ENCODE measurements around the gene PRKCE.

PRKCE gene

DNA sequence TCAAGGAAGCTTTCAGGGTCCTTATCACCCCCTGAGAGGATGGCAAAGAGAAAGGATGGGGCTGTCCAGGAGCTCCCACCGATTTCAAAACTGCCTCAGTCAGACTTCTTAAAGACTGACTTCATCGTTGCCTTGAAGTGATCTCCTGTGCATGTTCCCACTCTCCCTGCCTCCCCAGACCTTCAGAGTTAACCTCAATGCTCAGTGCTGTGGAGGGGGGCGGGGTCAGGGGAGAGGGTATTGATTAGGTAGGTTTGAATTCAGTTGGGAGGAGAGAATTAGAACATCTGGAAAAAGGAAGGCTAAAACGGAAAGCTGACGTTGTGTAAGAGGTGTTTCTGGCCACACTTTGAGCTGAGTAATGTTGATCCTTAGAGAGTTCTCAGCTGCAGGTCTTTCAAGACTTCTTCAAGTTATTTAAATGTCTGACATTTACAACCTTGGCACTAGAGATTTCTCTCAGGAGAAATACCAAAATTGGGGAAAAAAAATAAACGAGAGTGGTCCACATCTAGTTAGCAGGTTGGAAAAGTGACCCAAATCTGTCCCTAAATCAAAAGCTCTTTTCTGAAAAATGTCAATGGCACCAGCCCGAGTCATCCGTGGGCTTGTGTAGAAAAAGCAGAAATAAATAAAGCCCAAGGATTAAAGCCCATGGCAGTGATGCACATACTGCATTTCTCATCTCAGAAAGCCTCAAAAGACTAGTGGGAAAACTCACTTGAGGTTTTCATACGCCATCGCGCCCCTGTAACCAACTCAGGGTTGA is 511.0 kb downstream of the PRKCE start:
- Mint-ChIP-seq H3K9me3 (no peaks in the 10 kb centered on the region), H3K4me1 (peaks cover 46% of the 10 kb centered on the region), H3K4me3 (no peak overlapping the region)

DNA sequence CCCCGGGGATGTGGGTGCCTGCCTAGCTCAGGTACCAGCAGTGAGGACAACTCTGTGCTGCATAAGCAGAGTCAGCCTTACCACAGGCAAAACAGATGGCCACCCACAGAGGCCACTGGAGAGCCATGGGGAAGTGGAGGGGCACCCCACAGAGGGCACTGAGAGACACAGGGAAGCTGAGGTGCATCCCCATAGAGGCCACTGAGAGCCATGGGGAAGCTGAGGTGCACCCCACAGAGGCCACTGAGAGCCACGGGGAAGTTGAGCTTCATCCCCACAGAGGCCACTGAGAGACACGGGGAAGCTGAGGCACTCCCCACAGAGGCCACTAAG is 511.6 kb downstream of the PRKCE start:
- H3K27me3 Mint-ChIP-seq (ENCODE audit: low read depth): no peaks in the 10 kb centered on the region
- H3K36me3 Mint-ChIP-seq (ENCODE audit: low read depth): peaks cover 4% of the 10 kb centered on the region
- H3K4me3 Mint-ChIP-seq: no peak overlapping the region
- H3K27ac Mint-ChIP-seq: peak overlapping the region in 1 of 3 experiments; percentile 18
- TF ChIP-seq, protein P1, sequence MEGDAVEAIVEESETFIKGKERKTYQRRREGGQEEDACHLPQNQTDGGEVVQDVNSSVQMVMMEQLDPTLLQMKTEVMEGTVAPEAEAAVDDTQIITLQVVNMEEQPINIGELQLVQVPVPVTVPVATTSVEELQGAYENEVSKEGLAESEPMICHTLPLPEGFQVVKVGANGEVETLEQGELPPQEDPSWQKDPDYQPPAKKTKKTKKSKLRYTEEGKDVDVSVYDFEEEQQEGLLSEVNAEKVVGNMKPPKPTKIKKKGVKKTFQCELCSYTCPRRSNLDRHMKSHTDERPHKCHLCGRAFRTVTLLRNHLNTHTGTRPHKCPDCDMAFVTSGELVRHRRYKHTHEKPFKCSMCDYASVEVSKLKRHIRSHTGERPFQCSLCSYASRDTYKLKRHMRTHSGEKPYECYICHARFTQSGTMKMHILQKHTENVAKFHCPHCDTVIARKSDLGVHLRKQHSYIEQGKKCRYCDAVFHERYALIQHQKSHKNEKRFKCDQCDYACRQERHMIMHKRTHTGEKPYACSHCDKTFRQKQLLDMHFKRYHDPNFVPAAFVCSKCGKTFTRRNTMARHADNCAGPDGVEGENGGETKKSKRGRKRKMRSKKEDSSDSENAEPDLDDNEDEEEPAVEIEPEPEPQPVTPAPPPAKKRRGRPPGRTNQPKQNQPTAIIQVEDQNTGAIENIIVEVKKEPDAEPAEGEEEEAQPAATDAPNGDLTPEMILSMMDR (IDR thresholded peaks at IDR 0.05; ENCODE audit: unreplicated experiment in 3 of 3): no peak
- H3K9me3 Mint-ChIP-seq: no peaks in the 10 kb centered on the region
- H3K4me1 Mint-ChIP-seq: peaks cover 42% of the 10 kb centered on the region

More for the DNA sequence above, 511.0 kb downstream of the PRKCE start:
- TF ChIP-seq, protein P1 (IDR thresholded peaks at IDR 0.05; ENCODE audit: unreplicated experiment in 3 of 3): no peak
- peak overlapping the region in 2 of 3 experiments; percentile 13 to 18 for H3K27ac Mint-ChIP-seq
- H3K36me3 Mint-ChIP-seq (ENCODE audit: low read depth): peaks cover 4% of the 10 kb centered on the region
- no peaks in the 10 kb centered on the region for H3K27me3 Mint-ChIP-seq (ENCODE audit: low read depth)

DNA sequence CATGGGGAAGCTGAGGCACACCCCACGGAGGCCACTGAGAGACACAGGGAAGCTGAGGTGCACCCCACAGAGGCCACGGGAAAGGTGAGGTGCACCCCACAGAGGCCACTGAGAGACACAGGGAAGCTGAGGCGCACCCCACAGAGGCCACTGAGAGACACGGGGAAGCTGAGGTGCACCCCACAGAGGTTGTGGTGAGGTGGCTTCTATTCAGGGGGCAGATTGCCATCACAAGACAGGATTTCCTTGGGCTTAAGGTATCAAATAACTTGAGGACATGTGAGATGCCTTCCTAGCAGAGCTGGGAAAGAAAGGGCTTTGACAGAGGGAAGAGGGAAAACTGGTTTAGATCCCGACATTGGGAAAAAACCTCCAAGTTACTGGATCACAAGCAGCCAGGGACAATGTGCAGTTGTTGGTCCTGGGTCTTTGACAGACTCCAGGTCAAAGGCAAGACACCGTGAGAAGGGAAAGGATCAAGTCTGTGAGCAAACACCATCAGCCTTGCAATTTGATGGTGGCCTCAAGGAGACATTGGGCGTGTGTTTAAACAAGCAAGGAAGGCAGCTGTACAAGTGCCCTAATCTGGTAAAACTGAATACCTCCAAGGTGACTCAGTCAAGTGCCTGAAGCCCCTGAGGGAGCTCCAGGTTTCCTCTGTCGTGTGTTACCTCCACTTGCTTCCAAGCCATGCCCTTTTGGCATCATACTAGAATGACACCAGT is 512.5 kb downstream of the PRKCE start:
- Mint-ChIP-seq H3K9me3 (no peaks in the 10 kb centered on the region), H3K27ac (peak overlapping the region in 2 of 3 experiments; percentile 63 to 77), H3K4me1 (peaks cover 41% of the 10 kb centered on the region), H3K4me3 (peak overlapping the region in 1 of 3 experiments; percentile 34), H3K27me3 (ENCODE audit: low read depth) (no peaks in the 10 kb centered on the region), H3K36me3 (ENCODE audit: low read depth) (peaks cover 4% of the 10 kb centered on the region)
- TF ChIP-seq, protein P1 (IDR thresholded peaks at IDR 0.05; ENCODE audit: unreplicated experiment in 3 of 3): no peak

DNA sequence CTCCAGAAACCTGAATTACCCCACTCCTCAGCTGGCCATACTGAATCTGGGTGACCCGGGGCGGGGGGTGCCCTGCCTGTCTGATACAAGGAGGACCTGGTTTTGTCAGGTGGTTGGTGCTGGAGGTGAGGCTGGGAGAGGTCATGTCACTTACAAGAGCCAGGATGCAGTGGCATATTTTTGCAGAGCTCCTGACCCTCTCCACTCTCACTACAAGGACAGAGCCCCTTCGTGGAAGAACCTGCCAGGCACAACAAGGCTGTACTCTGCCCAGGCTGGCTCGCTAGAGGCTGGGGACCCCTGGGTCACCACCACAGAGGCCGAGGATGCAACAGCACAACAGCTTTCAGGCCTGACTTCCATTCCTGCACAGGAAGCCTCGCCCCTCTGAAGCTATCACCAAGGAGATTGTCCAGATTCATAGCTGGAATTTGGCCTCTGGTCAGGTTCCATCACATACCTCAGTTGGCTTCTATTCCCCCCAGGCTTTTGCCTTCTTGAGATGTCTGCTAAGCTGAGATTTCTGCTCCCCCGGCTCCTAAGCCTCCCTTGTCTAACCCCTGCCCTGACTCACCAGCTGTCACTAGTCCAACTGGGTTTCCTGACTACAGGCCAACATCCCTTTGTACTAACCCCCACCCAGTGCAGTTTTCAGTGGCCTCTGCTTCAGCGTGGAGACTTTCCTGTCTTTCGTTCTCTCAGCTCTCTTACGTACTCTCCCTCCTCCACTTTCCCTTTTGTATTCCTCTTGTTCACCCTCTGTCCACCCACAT is 513.2 kb downstream of the PRKCE start:
- Mint-ChIP-seq H3K4me1 (peaks cover 40% of the 10 kb centered on the region), H3K4me3 (peak overlapping the region in 1 of 3 experiments; percentile 10), H3K36me3 (ENCODE audit: low read depth) (no peaks in the 10 kb centered on the region), H3K27me3 (ENCODE audit: low read depth) (no peaks in the 10 kb centered on the region), H3K27ac (peak overlapping the region; percentile 51 to 85 (median 77)), H3K9me3 (no peaks in the 10 kb centered on the region)
- TF ChIP-seq, protein P1 (IDR thresholded peaks at IDR 0.05; ENCODE audit: unreplicated experiment in 3 of 3): no peak

DNA sequence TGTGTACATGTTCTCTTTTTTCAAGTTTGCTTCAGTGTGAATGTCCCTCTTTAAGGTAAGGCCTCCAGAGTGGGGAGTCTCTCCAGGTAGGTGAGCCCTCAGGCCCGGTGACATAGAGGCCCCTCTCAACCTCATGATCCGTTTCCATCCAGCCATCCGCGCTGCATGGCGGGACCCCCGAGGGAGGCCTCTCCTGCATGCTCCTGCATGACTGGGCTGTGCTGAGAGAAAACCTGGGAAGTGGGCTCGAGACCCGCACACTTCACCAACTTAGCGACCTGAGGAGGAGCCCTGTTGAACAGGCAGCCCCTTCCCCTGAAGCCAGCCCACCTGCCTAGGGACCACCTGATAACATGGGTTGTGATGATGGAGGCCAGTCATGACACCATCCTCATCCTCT is 514.4 kb downstream of the PRKCE start:
- H3K27me3 Mint-ChIP-seq (ENCODE audit: low read depth): no peaks in the 10 kb centered on the region
- H3K36me3 Mint-ChIP-seq (ENCODE audit: low read depth): no peaks in the 10 kb centered on the region
- TF ChIP-seq, protein P1 (IDR thresholded peaks at IDR 0.05; ENCODE audit: unreplicated experiment in 3 of 3): no peak
- H3K4me3 Mint-ChIP-seq: no peak overlapping the region
- no peaks in the 10 kb centered on the region for H3K9me3 Mint-ChIP-seq
- H3K4me1 Mint-ChIP-seq: peaks cover 35% of the 10 kb centered on the region
- H3K27ac Mint-ChIP-seq: peak overlapping the region in 1 of 3 experiments; percentile 26

Measured in nephron (organoid).